ENCODE results near the gene LGALS1. TPM values are rescaled to one million over a fixed set of nuclear protein-coding genes. Genes with fewer than 3 reads are reported as not detected.

LGALS1 gene
- total RNA-seq, 5 donors from 2014 or later (not counting 1 experiment from before 2014, with no cell fraction given), result 39.5 to 206 (median 99.2) TPM

- no peaks in the 10 kb centered on the region for H3K27me3 ChIP-seq (replicated peaks in 1 of 2; ENCODE audit: control insufficient read depth in 2 of 2, extremely low read depth in 1 of 2, insufficient read depth in 2 of 2, low read length in 1 of 2)
- ChIA-PET POLR2A (interaction anchor here in 1 of 2 donors (0.6 kb wide), 1 partner anchor 17 kb away, joined by 6 read pairs; no protein-coding TSS in a partner anchor), CTCF (interaction anchor here (0.7 to 3.5 kb wide), 8 partner anchors 9 to 35 kb away, joined by 3 to 39 read pairs (median 4); partner anchors contain the start of genes GGA1 (in 1 of the 2), LGALS1 (in 1 of the 2) and PDXP (in 1 of the 2))
- Mint-ChIP-seq H3K4me3 (peak overlapping the region; percentile 94), H3K9me3 (no peaks in the 10 kb centered on the region), H3K4me1 (peaks cover 53 to 70% (median 59%) of the 10 kb centered on the region in 3 donors), H3K27me3 (no peaks in the 10 kb centered on the region), H3K27ac (peak overlapping the region; percentile 95 to 96), H3K36me3 (peaks cover 13% of the 10 kb centered on the region)
- ATAC-seq (replicated peaks in 1 of 4), result peak; percentile 15 to 26 (median 21)
- H3K36me3 ChIP-seq (ENCODE audit: control insufficient read depth in 2 of 2, extremely low read depth in 1 of 2, insufficient read depth in 1 of 2, low read length in 1 of 2), result peaks cover 10 to 50% of the 10 kb centered on the region in 2 donors
- H3K27ac ChIP-seq (ENCODE audit: low read length), result peak overlapping the region; percentile 65
- WGBS (ENCODE audit: insufficient coverage), result no CpG with 5 or more reads among the region's 24 CpGs
- H3K4me1 ChIP-seq (ENCODE audit: control insufficient read depth in 1 of 2, extremely low read depth in 1 of 2, insufficient read depth in 2 of 2, low read length in 2 of 2), result peaks cover 31 to 75% of the 10 kb centered on the region in 2 experiments
- H3K4me3 ChIP-seq (ENCODE audit: control insufficient read depth in 1 of 2, extremely low read depth in 1 of 2, low read length in 1 of 2), result peak overlapping the region; percentile 89 to 94
- DNase-seq, result peak in 5 of 35 experiments; percentile 27 to 56 (median 36)
- no peaks in the 10 kb centered on the region for H3K9me3 ChIP-seq
These were observed 34.6 kb upstream of the LGALS1 start for GRCh38 chr22:37640591-37641560.

- POLR2A ChIA-PET, result interaction anchor here in 1 of 2 donors (1.0 kb wide), 1 partner anchor 36 kb away, joined by 5 read pairs; no protein-coding TSS in a partner anchor
- Mint-ChIP-seq H3K27ac (peak overlapping the region; percentile 76 to 96), H3K9me3 (no peaks in the 10 kb centered on the region), H3K4me1 (peaks cover 46 to 64% (median 54%) of the 10 kb centered on the region in 3 donors), H3K36me3 (peaks cover 13% of the 10 kb centered on the region), H3K4me3 (peak overlapping the region; percentile 25 to 94 (median 94)), H3K27me3 (no peaks in the 10 kb centered on the region)
- H3K36me3 ChIP-seq (ENCODE audit: control insufficient read depth in 2 of 2, extremely low read depth in 1 of 2, insufficient read depth in 1 of 2, low read length in 1 of 2), result peaks cover 10 to 56% of the 10 kb centered on the region in 2 donors
- peak overlapping the region; percentile 65 for H3K27ac ChIP-seq (ENCODE audit: low read length)
- ATAC-seq (replicated peaks in 1 of 4) (no peak), DNase-seq (no peak)
- H3K4me1 ChIP-seq (ENCODE audit: control insufficient read depth in 1 of 2, extremely low read depth in 1 of 2, insufficient read depth in 2 of 2, low read length in 2 of 2), result peaks cover 28 to 69% of the 10 kb centered on the region in 2 experiments
- no peaks in the 10 kb centered on the region for H3K9me3 ChIP-seq
- peak overlapping the region; percentile 42 to 89 for H3K4me3 ChIP-seq (ENCODE audit: control insufficient read depth in 1 of 2, extremely low read depth in 1 of 2, low read length in 1 of 2)
- H3K27me3 ChIP-seq (replicated peaks in 1 of 2; ENCODE audit: control insufficient read depth in 2 of 2, extremely low read depth in 1 of 2, insufficient read depth in 2 of 2, low read length in 1 of 2), result no peaks in the 10 kb centered on the region
- CTCF ChIA-PET, result interaction anchor here (1.2 to 3.6 kb wide), 7 partner anchors 10 to 34 kb away, joined by 3 to 39 read pairs (median 5); partner anchors contain the start of genes PDXP (in 2 of the 2), GGA1 (in 1 of the 2) and LGALS1 (in 1 of the 2)
- WGBS (ENCODE audit: insufficient coverage), result 97% methylated on average over 5 of the region's 5 CpGs
These were observed 33.9 kb upstream of the LGALS1 start for GRCh38 chr22:37641561-37641949.

- H3K27me3 Mint-ChIP-seq, result no peaks in the 10 kb centered on the region
- H3K9me3 Mint-ChIP-seq, result no peaks in the 10 kb centered on the region
- H3K27ac Mint-ChIP-seq, result peak overlapping the region; percentile 71 to 89
- peaks cover 15 to 69% of the 10 kb centered on the region in 2 donors for H3K36me3 ChIP-seq (ENCODE audit: control insufficient read depth in 2 of 2, extremely low read depth in 1 of 2, insufficient read depth in 1 of 2, low read length in 1 of 2)
- peaks cover 31 to 46% (median 37%) of the 10 kb centered on the region in 3 donors for H3K4me1 Mint-ChIP-seq
- peak overlapping the region; percentile 36 to 94 (median 47) for H3K4me3 Mint-ChIP-seq
- peaks cover 18% of the 10 kb centered on the region for H3K36me3 Mint-ChIP-seq
- ATAC-seq (replicated peaks in 1 of 4), result peak; percentile 50 to 64 (median 58)
- H3K27ac ChIP-seq (ENCODE audit: low read length), result no peak overlapping the region
- no peak overlapping the region for H3K4me3 ChIP-seq (ENCODE audit: control insufficient read depth in 1 of 2, extremely low read depth in 1 of 2, low read length in 1 of 2)
- no peaks in the 10 kb centered on the region for H3K27me3 ChIP-seq (replicated peaks in 1 of 2; ENCODE audit: control insufficient read depth in 2 of 2, extremely low read depth in 1 of 2, insufficient read depth in 2 of 2, low read length in 1 of 2)
- no peaks in the 10 kb centered on the region for H3K9me3 ChIP-seq
- peaks cover 12 to 60% of the 10 kb centered on the region in 2 experiments for H3K4me1 ChIP-seq (ENCODE audit: control insufficient read depth in 1 of 2, extremely low read depth in 1 of 2, insufficient read depth in 2 of 2, low read length in 2 of 2)
- DNase-seq, result peak; percentile 50 to 90 (median 80)
- ChIA-PET CTCF (interaction anchor here (0.6 to 3.6 kb wide), 25 partner anchors 9 to 1673 kb away, joined by 3 to 39 read pairs (median 5); partner anchors contain the start of genes PDXP (in 2 of the 2), GGA1 (in 1 of the 2), LGALS1 (in 1 of the 2) and NOL12 (in 1 of the 2)), POLR2A (interaction anchor here (0.7 to 1.2 kb wide), 4 partner anchors 15 to 38 kb away, joined by 3 to 4 read pairs (median 3); partner anchors contain the start of genes GGA1 (in 1 of the 2) and PDXP (in 1 of the 2))
- WGBS (ENCODE audit: insufficient coverage), result 25% methylated on average over 9 of the region's 9 CpGs
These were observed 32.1 kb upstream of the LGALS1 start for GRCh38 chr22:37643225-37643847.

- peaks cover 35% of the 10 kb centered on the region for H3K36me3 Mint-ChIP-seq
- H3K27me3 ChIP-seq (replicated peaks in 1 of 2; ENCODE audit: control insufficient read depth in 2 of 2, extremely low read depth in 1 of 2, insufficient read depth in 2 of 2, low read length in 1 of 2), result no peaks in the 10 kb centered on the region
- H3K4me1 Mint-ChIP-seq, result peaks cover 17 to 21% (median 20%) of the 10 kb centered on the region in 3 donors
- H3K36me3 ChIP-seq (ENCODE audit: control insufficient read depth in 2 of 2, extremely low read depth in 1 of 2, insufficient read depth in 1 of 2, low read length in 1 of 2), result peaks cover 37 to 94% of the 10 kb centered on the region in 2 donors
- H3K27ac ChIP-seq (ENCODE audit: low read length), result no peak overlapping the region
- no peaks in the 10 kb centered on the region for H3K27me3 Mint-ChIP-seq
- H3K4me3 ChIP-seq (ENCODE audit: control insufficient read depth in 1 of 2, extremely low read depth in 1 of 2, low read length in 1 of 2), result no peak overlapping the region
- WGBS (ENCODE audit: insufficient coverage), result 90% methylated on average over 2 of the region's 9 CpGs
- ChIA-PET CTCF (no interaction called here), POLR2A (no interaction called here)
- H3K4me3 Mint-ChIP-seq, result no peak overlapping the region
- peaks cover 3 to 34% of the 10 kb centered on the region in 2 experiments for H3K4me1 ChIP-seq (ENCODE audit: control insufficient read depth in 1 of 2, extremely low read depth in 1 of 2, insufficient read depth in 2 of 2, low read length in 2 of 2)
- ATAC-seq (replicated peaks in 1 of 4) (no peak), DNase-seq (no peak)
- no peak overlapping the region for H3K27ac Mint-ChIP-seq
- no peaks in the 10 kb centered on the region for H3K9me3 Mint-ChIP-seq
- H3K9me3 ChIP-seq, result no peaks in the 10 kb centered on the region
These were observed 28.1 kb upstream of the LGALS1 start for GRCh38 chr22:37647317-37647716.

DNA sequence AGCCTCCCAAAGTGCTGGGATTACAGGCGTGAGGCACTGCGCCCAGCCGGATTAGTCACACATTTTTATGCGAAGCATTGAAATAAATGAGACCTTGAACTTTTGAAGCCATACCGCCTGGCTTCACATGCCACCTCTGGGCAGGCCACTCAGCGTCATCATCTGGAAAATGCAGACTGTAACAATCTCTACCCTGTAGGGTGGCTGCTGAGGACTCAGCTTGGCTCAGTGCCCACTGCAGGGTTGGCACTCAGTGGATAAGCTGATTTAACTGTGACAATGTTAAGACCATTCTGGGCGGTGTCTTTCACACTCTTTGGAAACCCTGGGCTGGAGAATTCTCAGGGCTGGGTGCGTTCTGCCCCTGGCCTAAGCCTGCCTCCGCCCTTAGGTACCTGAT lies 27.5 kb upstream of the LGALS1 start:
- WGBS (ENCODE audit: insufficient coverage), result 98% methylated on average over 9 of the region's 9 CpGs
- Histone ChIP-seq H3K36me3 (ENCODE audit: control insufficient read depth in 2 of 2, extremely low read depth in 1 of 2, insufficient read depth in 1 of 2, low read length in 1 of 2) (peaks cover 37 to 92% of the 10 kb centered on the region in 2 donors), H3K9me3 (no peaks in the 10 kb centered on the region), H3K4me1 (ENCODE audit: control insufficient read depth in 1 of 2, extremely low read depth in 1 of 2, insufficient read depth in 2 of 2, low read length in 2 of 2) (peaks cover 3 to 28% of the 10 kb centered on the region in 2 experiments), H3K27ac (ENCODE audit: low read length) (no peak overlapping the region), H3K4me3 (ENCODE audit: control insufficient read depth in 1 of 2, extremely low read depth in 1 of 2, low read length in 1 of 2) (no peak overlapping the region), H3K27me3 (replicated peaks in 1 of 2; ENCODE audit: control insufficient read depth in 2 of 2, extremely low read depth in 1 of 2, insufficient read depth in 2 of 2, low read length in 1 of 2) (no peaks in the 10 kb centered on the region)
- Mint-ChIP-seq H3K4me3 (no peak overlapping the region), H3K36me3 (peaks cover 38% of the 10 kb centered on the region), H3K27me3 (no peaks in the 10 kb centered on the region), H3K4me1 (peaks cover 11 to 15% (median 14%) of the 10 kb centered on the region in 3 donors), H3K9me3 (no peaks in the 10 kb centered on the region), H3K27ac (peak overlapping the region in 1 of 2 donors; percentile 55)
- ATAC-seq (replicated peaks in 1 of 4) (no peak), DNase-seq (no peak)
- ChIA-PET POLR2A (no interaction called here), CTCF (no interaction called here)
